Lung microvascular endothelial cell (primary cell): ENCODE results near the gene UBTD2. TPM values are rescaled to one million over a fixed set of nuclear protein-coding genes. Genes with fewer than 3 reads are reported as not detected.

ENCODE experiments used
- DNase-seq, 2 donors: peaks; one replicate each; pipeline versions ENCODE4 v3.0.0 to v3.0.0-alpha.2; 2010; ENCODE audit warnings: low read depth in 2 of 2
- total RNA-seq: library from RNA; depleted of rRNA; stranded (reverse); fragments of >200 nt; gene quantifications from 2 replicates; pipeline ENCODE4 v1.2.1, GENCODE V29; 2014

Gene UBTD2
- total RNA-seq, 1 donor from 2014 or later = 14.7 TPM

GRCh38 chr5:172171118-172171517 lies 112.4 kb downstream of the UBTD2 start:
- no peak for DNase-seq

DNA sequence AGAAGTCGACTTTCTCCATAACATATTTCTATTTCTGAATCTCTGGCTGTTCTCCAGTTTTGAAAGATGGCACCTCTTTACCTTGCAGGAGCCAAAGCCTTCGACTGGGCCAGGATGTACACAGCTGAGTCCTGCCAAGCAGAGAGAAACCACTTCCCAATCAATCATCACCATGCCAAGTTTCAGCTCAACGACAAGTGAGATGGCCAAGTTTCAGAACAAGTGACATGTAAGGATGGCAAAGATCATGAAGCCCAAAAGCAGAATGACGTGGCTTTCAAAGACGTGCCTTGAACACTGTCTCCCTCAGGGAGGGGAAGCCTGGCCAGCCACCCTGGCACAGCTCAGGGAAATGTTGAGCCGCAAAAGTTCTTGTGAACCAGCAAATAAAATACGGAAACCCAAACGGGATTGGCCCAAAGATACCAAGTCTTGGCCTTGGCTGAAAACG lies 113.3 kb downstream of the UBTD2 start:
- DNase-seq = no peak

GRCh38 chr5:172169216-172169615 lies 114.3 kb downstream of the UBTD2 start:
- DNase-seq = no peak

DNA sequence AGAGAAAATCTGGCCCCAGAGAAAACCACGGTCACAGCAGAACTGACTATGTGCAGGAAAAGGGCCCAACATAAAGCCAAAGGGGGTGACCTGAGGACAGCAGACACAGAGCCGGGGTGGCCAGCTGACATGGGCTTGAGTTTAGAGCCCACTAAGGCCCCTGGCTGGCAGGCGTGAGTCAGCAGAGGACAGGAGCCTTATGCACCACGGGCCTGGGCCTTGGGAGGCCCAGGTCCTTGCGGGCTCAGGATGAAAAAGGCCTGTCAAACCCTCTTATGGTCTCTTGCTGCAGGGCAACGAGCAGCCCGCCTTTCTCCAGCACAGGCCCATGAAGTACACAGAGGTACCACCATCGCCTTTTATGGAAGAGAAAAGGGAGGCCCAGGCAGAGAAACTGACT lies 115.3 kb downstream of the UBTD2 start:
- DNase-seq = no peak

- no peak for DNase-seq
These were observed 115.7 kb downstream of the UBTD2 start for GRCh38 chr5:172167895-172168294.

DNA sequence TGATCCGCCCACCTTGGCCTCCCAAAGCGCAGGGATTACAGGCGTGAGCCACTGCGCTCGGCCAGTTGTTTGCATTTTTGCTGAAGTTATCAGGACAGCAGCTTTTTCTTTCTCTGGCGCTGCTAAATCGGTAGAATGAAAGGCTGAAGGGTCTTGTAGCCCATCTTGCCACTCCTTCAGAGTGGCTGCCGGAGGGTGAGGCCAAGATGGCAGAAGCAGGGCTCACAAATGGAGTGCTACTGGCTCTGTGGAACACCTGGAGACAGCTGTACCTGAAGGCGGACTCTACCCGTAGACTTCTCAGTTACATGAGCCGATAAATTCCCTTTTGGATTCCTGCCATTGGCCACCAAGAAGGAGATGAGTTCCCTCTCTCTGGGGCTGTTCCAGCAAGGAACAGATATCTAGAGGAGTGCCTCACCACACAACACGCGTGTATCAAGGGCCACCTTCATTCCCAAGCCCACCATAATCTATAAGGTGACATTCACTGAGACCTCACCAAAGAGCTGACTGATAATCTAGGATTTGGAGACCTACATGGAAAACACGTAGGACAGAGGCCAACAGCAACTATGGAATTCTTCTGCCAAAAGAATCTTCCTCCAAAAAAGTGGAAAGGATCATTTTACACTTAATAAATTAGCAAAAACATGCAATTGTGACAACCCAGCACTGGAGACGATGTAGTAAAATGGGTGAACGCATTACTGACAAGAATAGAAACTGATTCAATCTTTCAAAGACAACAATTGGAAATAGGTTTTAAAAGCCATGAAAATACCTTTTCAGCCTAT lies 117.3 kb downstream of the UBTD2 start:
- no peak for DNase-seq

DNA sequence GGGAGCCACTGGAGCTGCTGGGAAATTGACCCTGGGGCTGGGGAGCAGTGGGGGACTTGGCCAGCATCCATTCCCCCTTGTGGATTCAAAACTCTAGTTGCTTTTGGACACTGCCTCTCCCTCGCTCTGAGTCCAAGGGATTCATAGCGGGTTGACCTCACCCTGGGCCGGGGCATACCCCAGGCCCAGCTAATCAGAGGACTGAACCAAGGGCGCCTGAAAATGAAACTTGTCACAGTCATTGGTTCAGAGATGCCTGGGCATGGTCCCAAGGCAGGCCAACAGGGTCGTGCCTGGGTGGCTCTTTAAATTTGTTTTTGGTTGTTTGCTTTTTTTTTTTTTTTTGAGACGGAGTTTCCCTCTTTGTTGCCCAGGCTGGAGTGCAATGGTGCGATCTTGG lies 118.1 kb downstream of the UBTD2 start:
- no peak for DNase-seq

DNA sequence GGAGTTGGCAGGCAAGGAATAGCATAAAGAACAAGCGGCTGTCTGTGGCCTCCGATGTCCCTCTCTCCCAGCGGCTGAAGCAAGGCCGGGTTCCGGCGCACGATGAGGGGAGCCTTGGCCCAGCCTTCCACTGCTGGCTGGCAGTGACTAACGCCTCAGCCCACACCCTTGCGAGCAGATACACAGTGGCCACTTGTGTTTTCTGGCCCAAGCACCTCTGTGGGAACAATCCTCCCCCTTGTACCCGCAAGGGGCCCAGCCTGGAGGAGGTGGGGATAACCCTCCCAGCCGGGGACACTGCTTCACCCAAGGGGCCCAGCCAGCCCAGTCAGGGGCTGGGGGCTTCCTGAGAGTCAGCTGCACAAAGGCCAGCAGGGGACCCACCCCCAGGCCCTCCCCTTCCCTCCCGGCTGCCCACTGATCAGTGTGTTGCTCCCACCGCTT lies 118.8 kb downstream of the UBTD2 start:
- no peak for DNase-seq

- no peak for DNase-seq
These were observed 120.2 kb downstream of the UBTD2 start for GRCh38 chr5:172163346-172163745.

- DNase-seq = no peak
These were observed 120.6 kb downstream of the UBTD2 start for GRCh38 chr5:172162987-172163343.

DNA sequence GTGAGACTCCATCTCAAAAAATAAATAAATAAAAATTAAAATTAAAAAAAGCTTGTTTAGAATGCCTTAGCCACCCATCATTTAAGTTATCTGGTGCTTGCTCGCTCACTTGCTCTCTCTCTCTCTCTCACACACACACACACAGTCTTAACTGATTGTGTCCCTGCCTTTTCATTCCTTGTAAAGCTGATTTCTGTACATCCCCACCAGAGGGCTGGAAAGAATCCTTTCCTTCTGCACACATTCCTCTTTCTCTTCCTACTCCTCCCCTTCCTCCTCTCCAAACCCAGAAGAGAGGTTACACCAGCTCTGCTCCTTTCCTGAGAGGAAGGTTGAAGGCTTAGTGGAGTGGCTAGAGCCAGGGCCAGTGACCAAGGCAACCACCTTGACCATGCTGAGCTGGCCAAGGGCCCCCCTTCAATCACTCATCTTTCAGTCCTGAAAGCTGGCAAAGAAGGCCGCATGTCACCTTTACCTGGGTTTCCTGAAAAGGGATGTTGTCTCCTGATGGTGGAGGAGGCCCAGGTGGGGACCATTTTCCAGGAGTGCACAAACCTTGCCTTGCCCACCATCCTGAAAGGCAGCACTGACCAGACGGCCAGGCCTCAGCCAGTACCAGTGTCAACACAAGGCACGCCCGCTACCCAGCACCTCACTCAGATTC lies 121.1 kb downstream of the UBTD2 start:
- no peak for DNase-seq

DNA sequence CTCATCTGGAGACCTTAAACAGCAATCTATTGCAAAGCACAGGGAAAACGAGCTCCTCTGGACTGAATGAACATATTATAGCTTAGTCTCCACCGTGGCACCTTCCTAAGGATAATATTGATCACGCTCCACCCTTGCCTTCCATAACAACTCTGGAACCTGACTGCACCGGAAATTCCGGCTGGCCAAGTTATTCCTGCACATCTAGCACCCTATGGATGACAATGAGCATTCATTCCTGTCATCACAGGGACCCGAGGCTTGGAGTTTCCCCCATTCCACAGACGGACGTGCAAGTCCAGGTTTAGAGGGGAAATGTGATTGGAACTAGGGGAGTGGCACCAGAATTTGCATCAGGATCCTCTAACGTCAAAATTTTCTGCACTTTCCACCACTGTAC lies 123.1 kb downstream of the UBTD2 start:
- DNase-seq = no peak

Other genes starting within 250 kb of the UBTD2 start
- 27.2 and 30.0 TPM in 2 replicates for gene STK10, start 95.5 kb downstream of the UBTD2 start, total RNA-seq
- not detected in 2 replicates for gene EFCAB9, start 89.6 kb downstream of the UBTD2 start, total RNA-seq
- 13.5 and 15.3 TPM in 2 replicates for gene SH3PXD2B, start 170.8 kb upstream of the UBTD2 start, total RNA-seq